Adipose tissue (tissue), 3 donors: ENCODE data around the gene AGAP3. TPM values are rescaled to one million over a fixed set of nuclear protein-coding genes. Genes with fewer than 3 reads are reported as not detected.

Source experiments
- H3K27ac ChIP-seq: one replicate; pipeline ENCODE4 v1.5.1; 2013; ENCODE audit warnings: low read depth, low read length
- WGBS, 3 donors: extraction: QIAGEN DNeasy Blood & Tissue Kit; methylation state at CpG; one replicate each; pipeline ENCODE4 v1.1.7; 2013; 5-methylcytosine and 5-hydroxymethylcytosine counted together
- polyA plus RNA-seq, 3 donors: library from polyadenylated mRNA; stranded (reverse); fragments of 200-250 nt; gene quantifications; one replicate each; pipeline ENCODE4 v1.2.3, GENCODE V29; 2013
- donor health status: healthy with polysubstance abuse.
- donor health status: Bipolar disorder and iron deficiency.
- donor health status: healthy.

AGAP3 gene
- polyA plus RNA-seq, 3 donors, result 35.9 to 67.0 (median 51.9) TPM

- 10 to 21% (median 14%) methylated on average over 76 to 114 of the region's 114 CpGs for WGBS, 3 donors
- no peak overlapping the region for H3K27ac ChIP-seq
Measured at GRCh38 chr7:151115121-151115835, 29.0 kb downstream of the AGAP3 start.

- WGBS, 3 donors, result 67 to 86% (median 80%) methylated on average over 14 of the region's 14 CpGs
- no peak overlapping the region for H3K27ac ChIP-seq
Measured at GRCh38 chr7:151115836-151116418, 29.7 kb downstream of the AGAP3 start.

GRCh38 chr7:151116603-151117440, 30.5 kb downstream of the AGAP3 start:
- WGBS, 3 donors, result 92 to 93% (median 93%) methylated on average over 23 to 27 of the region's 27 CpGs
- H3K27ac ChIP-seq, result no peak overlapping the region

GRCh38 chr7:151117565-151117964, 31.3 kb downstream of the AGAP3 start:
- 77 to 93% (median 85%) methylated on average over 12 of the region's 12 CpGs for WGBS, 3 donors
- no peak overlapping the region for H3K27ac ChIP-seq

- no peak overlapping the region for H3K27ac ChIP-seq
- WGBS, 3 donors, result 92 to 96% (median 94%) methylated on average over 38 of the region's 38 CpGs
Measured at GRCh38 chr7:151118108-151119054, 32.1 kb downstream of the AGAP3 start.

GRCh38 chr7:151119055-151119415, 32.8 kb downstream of the AGAP3 start:
- WGBS, 3 donors, result 92 to 95% (median 94%) methylated on average over 13 of the region's 13 CpGs

GRCh38 chr7:151119902-151120301, 33.6 kb downstream of the AGAP3 start:
- 87 to 97% (median 92%) methylated on average over 21 to 27 of the region's 27 CpGs for WGBS, 3 donors

More at GRCh38 chr7:151119055-151119415, 32.8 kb downstream of the AGAP3 start:
- H3K27ac ChIP-seq, result no peak overlapping the region

GRCh38 chr7:151120896-151121295, 34.6 kb downstream of the AGAP3 start:
- 91 to 95% (median 93%) methylated on average over 22 of the region's 22 CpGs for WGBS, 3 donors
- H3K27ac ChIP-seq, result no peak overlapping the region

More at GRCh38 chr7:151119902-151120301, 33.6 kb downstream of the AGAP3 start:
- no peak overlapping the region for H3K27ac ChIP-seq

- WGBS, 3 donors, result 85 to 88% (median 87%) methylated on average over 30 of the region's 30 CpGs
- H3K27ac ChIP-seq, result no peak overlapping the region
Measured at GRCh38 chr7:151121380-151122170, 35.3 kb downstream of the AGAP3 start.

- WGBS, 3 donors, result 81 to 90% (median 85%) methylated on average over 14 to 24 of the region's 24 CpGs
- no peak overlapping the region for H3K27ac ChIP-seq
Measured at GRCh38 chr7:151122276-151122675, 36.0 kb downstream of the AGAP3 start.

- 90 to 92% (median 90%) methylated on average over 26 to 29 of the region's 29 CpGs for WGBS, 3 donors
- H3K27ac ChIP-seq, result no peak overlapping the region
Measured at GRCh38 chr7:151122796-151123157, 36.5 kb downstream of the AGAP3 start.

- 89 to 91% (median 90%) methylated on average over 50 of the region's 50 CpGs for WGBS, 3 donors
- H3K27ac ChIP-seq, result no peak overlapping the region
Measured at GRCh38 chr7:151123158-151123821, 37.0 kb downstream of the AGAP3 start.

GRCh38 chr7:151123822-151124464, 37.7 kb downstream of the AGAP3 start:
- WGBS, 3 donors, result 41 to 53% (median 52%) methylated on average over 24 of the region's 24 CpGs
- H3K27ac ChIP-seq, result no peak overlapping the region

- WGBS, 3 donors, result 82 to 93% (median 87%) methylated on average over 7 of the region's 7 CpGs
Measured at GRCh38 chr7:151124481-151124880, 38.2 kb downstream of the AGAP3 start.

GRCh38 chr7:151124899-151125399, 38.7 kb downstream of the AGAP3 start:
- WGBS, 3 donors, result 85 to 92% (median 89%) methylated on average over 14 of the region's 14 CpGs
- no peak overlapping the region for H3K27ac ChIP-seq

More at GRCh38 chr7:151124481-151124880, 38.2 kb downstream of the AGAP3 start:
- H3K27ac ChIP-seq, result no peak overlapping the region

GRCh38 chr7:151125470-151125845, 39.2 kb downstream of the AGAP3 start:
- 47 to 51% (median 49%) methylated on average over 21 to 22 of the region's 22 CpGs for WGBS, 3 donors
- H3K27ac ChIP-seq, result no peak overlapping the region
